Measurements from ENCODE around the gene PTPRN. TPM values are rescaled to one million over a fixed set of nuclear protein-coding genes. Genes with fewer than 3 reads are reported as not detected.

Gene PTPRN
- total and polyA plus RNA-seq, 3 donors from 2014 or later: 1.7 to 6.0 (median 3.5) TPM

- H3K4me3 ChIP-seq: peak within 1 kb of the TSS; percentile 42 to 67
- no peaks in the 10 kb centered on the region for H3K9me3 ChIP-seq
- H3K36me3 ChIP-seq (ENCODE audit: low read depth, missing control alignments): no peaks in the 10 kb centered on the region
- DNase-seq: no peak
- peak within 1 kb of the TSS in 1 of 2 donors; percentile 11 for H3K27ac ChIP-seq
- intact Hi-C loops (cut with DNase I; ENCODE audit: low total_unique reads): no loop called here
- TF ChIP-seq POLR2A (IDR thresholded peaks at IDR 0.05) (no peak), CTCF (IDR thresholded peaks at IDR 0.05) (no peak)
- H3K4me1 ChIP-seq: peaks cover 15% of the 10 kb centered on the region
- WGBS, 2 donors: 3 to 7% methylated on average over 31 to 49 of the region's 49 CpGs
- H3K27me3 ChIP-seq: no peaks in the 10 kb centered on the region
These were observed 56.1 kb downstream of the PTPRN start, which contains the start of gene TUBA4B for GRCh38 chr2:219252900-219253752. TUBA4B (plus strand) TSS chr2:219253243; CDS start chr2:219253408, 165 bp downstream.

- H3K9me3 ChIP-seq: no peaks in the 10 kb centered on the region
- peak overlapping the region; percentile 42 to 67 for H3K4me3 ChIP-seq
- H3K4me1 ChIP-seq: peaks cover 15% of the 10 kb centered on the region
- WGBS, 2 donors: 20 to 22% methylated on average over 7 to 9 of the region's 9 CpGs
- no peaks in the 10 kb centered on the region for H3K36me3 ChIP-seq (ENCODE audit: low read depth, missing control alignments)
- intact Hi-C loops (cut with DNase I; ENCODE audit: low total_unique reads): no loop called here
- TF ChIP-seq POLR2A (IDR thresholded peaks at IDR 0.05): no peak
- no peak for TF ChIP-seq CTCF (IDR thresholded peaks at IDR 0.05)
- no peaks in the 10 kb centered on the region for H3K27me3 ChIP-seq
- H3K27ac ChIP-seq: no peak overlapping the region
- no peak for DNase-seq
These were observed 56.7 kb downstream of the PTPRN start for GRCh38 chr2:219252570-219252899.

GRCh38 chr2:219252084-219252483 lies 57.1 kb downstream of the PTPRN start:
- DNase-seq: no peak
- H3K36me3 ChIP-seq (ENCODE audit: low read depth, missing control alignments): no peaks in the 10 kb centered on the region
- 75 to 81% methylated on average over 5 of the region's 5 CpGs for WGBS, 2 donors
- no peak overlapping the region for H3K4me3 ChIP-seq
- no peak overlapping the region for H3K27ac ChIP-seq
- H3K27me3 ChIP-seq: no peaks in the 10 kb centered on the region
- intact Hi-C loops (cut with DNase I; ENCODE audit: low total_unique reads): no loop called here
- no peaks in the 10 kb centered on the region for H3K9me3 ChIP-seq
- no peak for TF ChIP-seq CTCF (IDR thresholded peaks at IDR 0.05)
- no peak for TF ChIP-seq POLR2A (IDR thresholded peaks at IDR 0.05)
- peaks cover 15% of the 10 kb centered on the region for H3K4me1 ChIP-seq

- TF ChIP-seq CTCF (IDR thresholded peaks at IDR 0.05) (no peak), POLR2A (IDR thresholded peaks at IDR 0.05) (no peak)
- WGBS, 2 donors: 82 to 85% methylated on average over 6 of the region's 6 CpGs
- H3K4me1 ChIP-seq: peaks cover 15% of the 10 kb centered on the region
- no peaks in the 10 kb centered on the region for H3K9me3 ChIP-seq
- no peak overlapping the region for H3K27ac ChIP-seq
- no peaks in the 10 kb centered on the region for H3K36me3 ChIP-seq (ENCODE audit: low read depth, missing control alignments)
- H3K27me3 ChIP-seq: no peaks in the 10 kb centered on the region
- DNase-seq: no peak
- no peak overlapping the region for H3K4me3 ChIP-seq
- intact Hi-C loops (cut with DNase I; ENCODE audit: low total_unique reads): no loop called here
These were observed 57.5 kb downstream of the PTPRN start for GRCh38 chr2:219251656-219252055.
